ENCODE measurements around the gene NRP1. TPM values are rescaled to one million over a fixed set of nuclear protein-coding genes. Genes with fewer than 3 reads are reported as not detected.

Gene NRP1
- total and polyA plus RNA-seq, 2 of the 8 experiments (the other 6 are each of a cell fraction or from before 2014, with no cell fraction given): 1.2 to 2.1 TPM

DNA sequence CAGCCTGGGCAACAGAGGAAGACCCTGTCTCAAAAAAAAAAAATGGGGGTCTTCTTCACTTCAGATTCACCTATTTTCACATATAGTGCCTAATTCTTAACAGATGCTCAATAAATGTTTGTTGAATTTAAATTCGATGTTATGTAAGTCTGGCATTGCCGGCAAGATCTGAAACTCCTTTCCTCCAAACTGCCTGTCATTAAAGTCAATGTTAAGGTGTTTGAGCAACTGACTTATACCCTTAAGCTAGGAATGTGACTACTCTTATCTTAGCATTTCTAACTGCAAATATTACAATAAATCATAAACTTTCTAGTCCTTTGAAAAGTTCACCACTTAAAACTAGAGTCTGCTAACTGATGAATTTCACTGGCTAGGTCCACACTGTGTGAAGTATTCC is 95.2 kb downstream of the NRP1 start:
- Histone ChIP-seq H3K23ac (ENCODE audit: insufficient read length) (no peak overlapping the region), H3K9me3 (ENCODE audit: insufficient read depth in 2 of 2, low read depth in 1 of 2, low read length in 1 of 2) (no peaks in the 10 kb centered on the region), H3K27ac (ENCODE audit: low read depth, low read length) (no peak overlapping the region), H2BK20ac (ENCODE audit: low read length) (no peak overlapping the region), H3K9ac (replicated peaks in 1 of 4; ENCODE audit: extremely low read depth in 1 of 4, low read depth in 3 of 4, low read length in 3 of 4) (no peak overlapping the region), H3K4me2 (ENCODE audit: insufficient read depth in 1 of 2, low read depth in 2 of 2, low read length in 2 of 2) (no peak overlapping the region), H3K18ac (ENCODE audit: extremely low read depth, low read length) (no peak overlapping the region), H4K8ac (ENCODE audit: extremely low read depth, insufficient read depth, low read length) (no peak overlapping the region), H4K20me1 (replicated peaks in 1 of 2; ENCODE audit: control insufficient read depth in 1 of 2, insufficient read depth in 2 of 2, low read length in 2 of 2) (no peaks in the 10 kb centered on the region), H3K4me3 (ENCODE audit: extremely low read depth in 1 of 4, insufficient read depth in 2 of 4, low read depth in 3 of 4, low read length in 4 of 4) (no peak overlapping the region), H2BK5ac (ENCODE audit: low read depth, low read length) (no peak overlapping the region), H3K27me3 (replicated peaks in 1 of 4; ENCODE audit: control insufficient read depth in 3 of 4, extremely low read depth in 1 of 4, insufficient read depth in 3 of 4, low read length in 3 of 4) (peaks cover 0 to 1% (median 0%) of the 10 kb centered on the region in 4 experiments; a peak in 1 of 7 replicates), H4K5ac (ENCODE audit: insufficient read length, low read depth, low read length) (no peak overlapping the region), H3K23me2 (ENCODE audit: low read depth, low read length) (peaks cover 2% of the 10 kb centered on the region; the same call in 1 of the 2 replicates), H3K36me3 (ENCODE audit: control insufficient read depth in 2 of 4, insufficient read depth in 4 of 4, low read length in 3 of 4) (no peaks in the 10 kb centered on the region), H2BK15ac (ENCODE audit: low read length) (no peak overlapping the region), H3K79me1 (ENCODE audit: low read depth, low read length) (no peaks in the 10 kb centered on the region), H2BK12ac (ENCODE audit: low read depth, low read length) (no peak overlapping the region), H3K4ac (replicated peaks; ENCODE audit: insufficient read length, low read depth, low read length) (no peak overlapping the region), H4K91ac (replicated peaks; ENCODE audit: insufficient read length, low read length) (no peak overlapping the region), H3K56ac (replicated peaks; ENCODE audit: insufficient read length, low read depth, low read length) (no peak overlapping the region), H3K4me1 (replicated peaks in 1 of 4; ENCODE audit: control insufficient read depth in 3 of 4, insufficient read depth in 4 of 4, low read length in 3 of 4) (no peaks in the 10 kb centered on the region), H2AFZ (ENCODE audit: low read length) (no peak overlapping the region), H3K79me2 (ENCODE audit: control insufficient read depth in 1 of 2, insufficient read depth in 2 of 2, low read length in 2 of 2) (no peaks in the 10 kb centered on the region), H2BK120ac (replicated peaks; ENCODE audit: low read depth, low read length) (no peak overlapping the region), H3K14ac (ENCODE audit: insufficient read length) (no peak overlapping the region), H2AK5ac (ENCODE audit: low read depth, low read length) (no peak overlapping the region)
- DNase-seq (ENCODE audit: low read depth in 1 of 2, low spot score in 2 of 2) (no peak), FAIRE-seq (no peak)
- CTCF ChIA-PET (ENCODE audit: partially characterized antibody): interaction anchor here (1.0 to 1.2 kb wide), 2 partner anchors 10 to 11 kb away, joined by 3 read pairs; no protein-coding TSS in a partner anchor
- WGBS, 2 experiments (ENCODE audit: extremely low coverage in 1 of 2, insufficient coverage in 1 of 2, insufficient read length in 1 of 2, insufficient replicate concordance in 2 of 2, low coverage in 1 of 2, low lambda C conversion rate in 2 of 2, missing lambda C conversion rate in 1 of 2): 91% methylated on average over 2 of the region's 2 CpGs; no CpG with 5 or more reads in 1 of the 2 experiments
- POLR2A ChIA-PET (ENCODE audit: partially characterized antibody): no interaction called here
- TF ChIP-seq SP4 (IDR thresholded peaks at IDR 0.05; ENCODE audit: low read length) (no peak), YY1 (IDR thresholded peaks at IDR 0.05; ENCODE audit: low read depth, low read length) (no peak), HDAC2 (IDR thresholded peaks at IDR 0.05; ENCODE audit: borderline replicate concordance in 1 of 2, low read depth in 2 of 2, low read length in 2 of 2) (no peak), JUND (IDR thresholded peaks at IDR 0.05; ENCODE audit: low read length) (no peak), PHF8 (conservative IDR thresholded peaks at IDR 0.05; ENCODE audit: low read depth, low read length) (no peak), TAF7 (optimal IDR thresholded peaks at IDR 0.05; ENCODE audit: borderline replicate concordance, low read depth, low read length) (no peak), ZNF274 (IDR thresholded peaks at IDR 0.05; ENCODE audit: borderline replicate concordance, extremely low read depth, low read length) (no peak), TBP (IDR thresholded peaks at IDR 0.05; ENCODE audit: low read depth, low read length) (no peak), POU5F1 (IDR thresholded peaks at IDR 0.05; ENCODE audit: low read depth, low read length) (no peak), RBBP5 (IDR thresholded peaks at IDR 0.05; ENCODE audit: borderline replicate concordance, low read depth, low read length) (no peak), HDAC6 (IDR thresholded peaks at IDR 0.05; ENCODE audit: low read depth, low read length) (no peak), POLR2A (IDR thresholded peaks at IDR 0.05; ENCODE audit: control extremely low read depth in 1 of 2, low read depth in 2 of 2, low read length in 2 of 2) (no peak), SRF (IDR thresholded peaks at IDR 0.05; ENCODE audit: low read depth, low read length) (no peak), GABPA (IDR thresholded peaks at IDR 0.05; ENCODE audit: borderline replicate concordance, insufficient read depth, low read length) (no peak), BACH1 (IDR thresholded peaks at IDR 0.05; ENCODE audit: low read length) (no peak)
- TF ChIP-seq, protein P1, sequence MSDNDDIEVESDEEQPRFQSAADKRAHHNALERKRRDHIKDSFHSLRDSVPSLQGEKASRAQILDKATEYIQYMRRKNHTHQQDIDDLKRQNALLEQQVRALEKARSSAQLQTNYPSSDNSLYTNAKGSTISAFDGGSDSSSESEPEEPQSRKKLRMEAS (IDR thresholded peaks at IDR 0.05): no peak
